Activated CD8-positive, alpha-beta T cell treated with anti-CD3 and anti-CD28 coated beads for 36 hours (primary cell): ENCODE data around the gene FYN. TPM values are rescaled to one million over a fixed set of nuclear protein-coding genes. Genes with fewer than 3 reads are reported as not detected.

Source experiments
- ATAC-seq: fragments of 200-7000 bp; cut with Tn5 transposase; one replicate; pipeline ENCODE4 v1.10.0; 2021; ENCODE audit warnings: mild to moderate bottlenecking, moderate library complexity
- CTCF ChIA-PET: fragments of 350-600 bp; sonication (Branson Sonifier 250); formaldehyde crosslinking; loops from one replicate; lab custom pipeline; 2021; ENCODE audit warnings: antibody characterized with exemption; lab: Charles Lee
- POLR2A ChIA-PET: fragments of 350-600 bp; sonication (Branson Sonifier 250); formaldehyde crosslinking; loops from one replicate; lab custom pipeline; 2021; ENCODE audit warnings: antibody characterized with exemption; lab: Charles Lee
- DNase-seq: peaks from one replicate; pipeline ENCODE4 v3.0.0-alpha.2; 2020
- H3K27ac Mint-ChIP-seq: one replicate; pipeline ENCODE4 v1.8.0; 2021; ENCODE audit warnings: mild to moderate bottlenecking, mixed read lengths
- H3K27me3 Mint-ChIP-seq: one replicate; pipeline ENCODE4 v1.8.0; 2021; ENCODE audit warnings: mixed read lengths
- H3K36me3 Mint-ChIP-seq: one replicate; pipeline ENCODE4 v1.8.0; 2021; ENCODE audit warnings: low read depth, mixed read lengths
- H3K4me1 Mint-ChIP-seq: one replicate; pipeline ENCODE4 v1.8.0; 2021; ENCODE audit warnings: low read depth, mixed read lengths
- H3K4me3 Mint-ChIP-seq: one replicate; pipeline ENCODE4 v1.8.0; 2021; ENCODE audit warnings: mild to moderate bottlenecking, moderate library complexity, mixed read lengths
- H3K9me3 Mint-ChIP-seq: one replicate; pipeline ENCODE4 v1.8.0; 2021; ENCODE audit warnings: mixed read lengths
- intact Hi-C: fragments of 100-400 bp; cut with micrococcal nuclease; formaldehyde crosslinking; loops from one replicate; pipeline ENCODE4 v1.10.0; 2022
- total RNA-seq, 2 experiments: library from RNA; stranded (reverse); gene quantifications; one replicate each; pipeline ENCODE4 v1.2.3, GENCODE V29; 2021
- TF ChIP-seq, protein P1 (sequence below): fragments of 200-600 bp; IDR thresholded peaks from one replicate; pipeline ENCODE4 v1.8.0; 2022; ENCODE audit warnings: antibody characterized with exemption, mild to moderate bottlenecking

FYN gene
- total RNA-seq, 2 experiments from 2014 or later, result 384 to 386 TPM

DNA sequence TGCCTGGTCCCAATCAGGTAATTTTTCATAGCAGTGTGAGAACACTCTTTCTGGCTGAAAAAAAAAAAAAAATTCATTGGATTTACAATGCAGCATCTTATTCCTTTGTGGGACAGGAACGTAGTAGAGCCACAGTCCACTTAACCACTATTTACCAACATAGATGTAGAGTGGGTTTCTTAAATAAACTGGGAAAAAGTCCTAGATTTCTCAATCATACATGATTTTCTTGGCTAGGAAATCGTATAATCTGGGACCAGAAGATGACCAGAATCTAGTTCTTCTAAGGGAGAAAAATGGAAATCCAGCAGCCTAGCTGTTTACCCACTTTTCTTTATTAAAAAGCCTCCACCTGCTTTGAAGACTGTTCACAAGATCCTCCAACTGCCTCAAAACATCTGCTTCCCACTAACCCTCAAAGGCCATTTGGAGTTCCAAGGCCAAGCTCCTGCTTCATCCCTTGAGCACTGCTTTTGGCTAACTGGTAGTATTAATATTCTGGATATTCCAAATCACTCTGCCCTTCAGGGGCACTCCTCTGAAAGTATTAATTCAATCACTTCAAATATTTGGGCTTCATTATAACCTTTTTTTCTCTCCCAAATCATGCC lies 70.4 kb downstream of the FYN start:
- Mint-ChIP-seq H3K4me3 (peak overlapping the region; percentile 57), H3K4me1 (peaks cover 93% of the 10 kb centered on the region), H3K27me3 (no peaks in the 10 kb centered on the region), H3K27ac (peak overlapping the region; percentile 99), H3K36me3 (peaks cover 70% of the 10 kb centered on the region), H3K9me3 (no peaks in the 10 kb centered on the region)
- intact Hi-C loops, result loop anchor here (5.0 kb wide), 1 partner anchor 189 kb away; no protein-coding TSS in a partner anchor
- ChIA-PET CTCF (interaction anchor here (0.9 to 5.1 kb wide), 6 partner anchors 23 to 193 kb away, joined by 3 to 39 read pairs (median 8); no protein-coding TSS in a partner anchor), POLR2A (interaction anchor here (0.9 to 4.9 kb wide), 8 partner anchors 11 to 318 kb away, joined by 3 to 64 read pairs (median 16); no protein-coding TSS in a partner anchor)
- no peak for ATAC-seq
- no peak for DNase-seq
- TF ChIP-seq, protein P1, sequence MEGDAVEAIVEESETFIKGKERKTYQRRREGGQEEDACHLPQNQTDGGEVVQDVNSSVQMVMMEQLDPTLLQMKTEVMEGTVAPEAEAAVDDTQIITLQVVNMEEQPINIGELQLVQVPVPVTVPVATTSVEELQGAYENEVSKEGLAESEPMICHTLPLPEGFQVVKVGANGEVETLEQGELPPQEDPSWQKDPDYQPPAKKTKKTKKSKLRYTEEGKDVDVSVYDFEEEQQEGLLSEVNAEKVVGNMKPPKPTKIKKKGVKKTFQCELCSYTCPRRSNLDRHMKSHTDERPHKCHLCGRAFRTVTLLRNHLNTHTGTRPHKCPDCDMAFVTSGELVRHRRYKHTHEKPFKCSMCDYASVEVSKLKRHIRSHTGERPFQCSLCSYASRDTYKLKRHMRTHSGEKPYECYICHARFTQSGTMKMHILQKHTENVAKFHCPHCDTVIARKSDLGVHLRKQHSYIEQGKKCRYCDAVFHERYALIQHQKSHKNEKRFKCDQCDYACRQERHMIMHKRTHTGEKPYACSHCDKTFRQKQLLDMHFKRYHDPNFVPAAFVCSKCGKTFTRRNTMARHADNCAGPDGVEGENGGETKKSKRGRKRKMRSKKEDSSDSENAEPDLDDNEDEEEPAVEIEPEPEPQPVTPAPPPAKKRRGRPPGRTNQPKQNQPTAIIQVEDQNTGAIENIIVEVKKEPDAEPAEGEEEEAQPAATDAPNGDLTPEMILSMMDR, result no peak

DNA sequence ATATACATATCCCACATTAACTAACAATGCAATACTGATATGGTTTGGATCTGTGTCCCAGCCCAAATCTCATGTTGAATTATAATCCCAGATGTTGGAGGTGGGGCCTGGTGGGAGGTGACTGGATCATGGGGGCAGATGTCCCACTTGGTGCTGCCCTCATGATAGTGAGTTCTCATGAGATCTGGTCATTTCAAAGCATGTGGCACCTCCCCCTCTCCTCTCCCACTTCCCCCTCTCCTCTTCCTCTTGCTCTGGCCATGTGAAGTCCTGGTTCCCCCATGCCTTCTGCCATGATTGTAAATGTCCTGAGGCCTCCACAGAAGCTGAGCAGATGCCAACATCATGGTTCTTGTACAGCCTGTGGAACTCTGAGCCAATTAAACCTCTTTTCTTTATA lies 71.2 kb downstream of the FYN start:
- DNase-seq (no peak), ATAC-seq (no peak)
- Mint-ChIP-seq H3K36me3 (peaks cover 67% of the 10 kb centered on the region), H3K4me1 (peaks cover 88% of the 10 kb centered on the region), H3K4me3 (no peak overlapping the region), H3K27me3 (no peaks in the 10 kb centered on the region), H3K27ac (peak overlapping the region; percentile 99), H3K9me3 (no peaks in the 10 kb centered on the region)
- ChIA-PET CTCF (interaction anchor here (1.4 to 5.1 kb wide), 2 partner anchors 23 to 227 kb away, joined by 3 to 39 read pairs; no protein-coding TSS in a partner anchor), POLR2A (interaction anchor here (1.3 kb wide), 1 partner anchor 62 kb away, joined by 3 read pairs; no protein-coding TSS in a partner anchor)
- TF ChIP-seq, protein P1, result no peak
- intact Hi-C loops, result loop anchor here (5.0 kb wide), 1 partner anchor 190 kb away; no protein-coding TSS in a partner anchor

DNA sequence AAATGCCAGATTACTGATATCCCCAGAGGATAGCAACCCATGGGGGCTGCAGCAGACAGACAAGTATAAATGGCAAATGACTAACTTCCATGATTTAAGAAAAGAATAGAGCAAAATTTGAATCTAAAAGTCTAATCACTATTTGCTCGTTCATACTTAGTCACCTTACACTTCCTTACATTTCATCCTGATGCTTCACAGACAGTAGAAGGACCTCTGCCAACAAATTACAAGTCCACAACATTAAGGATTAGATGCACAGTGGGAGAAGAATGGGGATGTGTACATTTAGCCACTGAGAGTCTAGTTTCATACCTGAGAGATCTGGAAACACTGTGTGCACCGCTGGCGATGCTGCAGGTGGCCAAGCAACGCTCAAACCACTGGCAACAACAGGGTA lies 72.4 kb downstream of the FYN start:
- DNase-seq (no peak), ATAC-seq (no peak)
- POLR2A ChIA-PET, result interaction anchor here (0.8 to 1.4 kb wide), 5 partner anchors 11 to 69 kb away, joined by 3 to 6 read pairs (median 3); no protein-coding TSS in a partner anchor
- CTCF ChIA-PET, result interaction anchor here (1.1 to 1.4 kb wide), 5 partner anchors 11 to 228 kb away, joined by 3 to 5 read pairs (median 4); no protein-coding TSS in a partner anchor
- H3K27me3 Mint-ChIP-seq, result no peaks in the 10 kb centered on the region
- no peaks in the 10 kb centered on the region for H3K9me3 Mint-ChIP-seq
- peaks cover 73% of the 10 kb centered on the region for H3K36me3 Mint-ChIP-seq
- H3K27ac Mint-ChIP-seq, result peak overlapping the region; percentile 82
- no peak overlapping the region for H3K4me3 Mint-ChIP-seq
- TF ChIP-seq, protein P1, result no peak
- intact Hi-C loops, result loop anchor here (5.0 kb wide), 1 partner anchor 191 kb away; no protein-coding TSS in a partner anchor
- peaks cover 87% of the 10 kb centered on the region for H3K4me1 Mint-ChIP-seq

DNA sequence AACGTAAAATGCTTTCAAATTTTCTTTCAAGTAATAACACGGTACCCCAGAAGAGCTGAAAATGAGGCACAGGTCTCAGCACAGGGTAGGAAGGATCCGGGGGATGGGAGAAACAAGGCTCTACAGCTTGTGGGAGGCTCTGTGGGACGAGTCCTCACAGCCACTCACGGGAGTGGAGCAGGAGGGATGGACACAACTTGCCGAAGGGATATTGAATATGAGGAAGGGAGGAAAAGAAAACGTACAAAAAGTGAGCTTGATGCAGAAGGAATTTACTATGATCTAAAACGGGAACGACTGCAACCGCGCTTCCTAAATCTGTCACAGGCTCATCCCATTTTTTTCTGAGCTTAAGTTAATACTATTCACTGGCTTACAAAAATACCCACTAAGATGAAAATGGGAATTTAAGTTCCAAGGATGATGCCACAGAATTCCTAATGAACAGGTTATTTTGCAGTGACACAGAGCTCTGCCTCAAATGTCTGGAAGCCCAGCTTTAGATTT lies 72.9 kb downstream of the FYN start:
- ChIA-PET CTCF (interaction anchor here (0.7 to 1.4 kb wide), 9 partner anchors 11 to 192 kb away, joined by 3 to 5 read pairs (median 3); no protein-coding TSS in a partner anchor), POLR2A (interaction anchor here (0.6 to 1.4 kb wide), 8 partner anchors 11 to 70 kb away, joined by 3 to 6 read pairs (median 3); no protein-coding TSS in a partner anchor)
- peak overlapping the region; percentile 82 for H3K27ac Mint-ChIP-seq
- no peak for ATAC-seq
- TF ChIP-seq, protein P1, result no peak
- no peaks in the 10 kb centered on the region for H3K9me3 Mint-ChIP-seq
- H3K27me3 Mint-ChIP-seq, result no peaks in the 10 kb centered on the region
- no peak for DNase-seq
- H3K36me3 Mint-ChIP-seq, result peaks cover 74% of the 10 kb centered on the region
- H3K4me3 Mint-ChIP-seq, result no peak overlapping the region
- intact Hi-C loops, result loop anchor here (5.0 kb wide), 1 partner anchor 192 kb away; no protein-coding TSS in a partner anchor
- H3K4me1 Mint-ChIP-seq, result peaks cover 87% of the 10 kb centered on the region
